ENCODE measurements around the gene ZDHHC3.

ZDHHC3 gene

DNA sequence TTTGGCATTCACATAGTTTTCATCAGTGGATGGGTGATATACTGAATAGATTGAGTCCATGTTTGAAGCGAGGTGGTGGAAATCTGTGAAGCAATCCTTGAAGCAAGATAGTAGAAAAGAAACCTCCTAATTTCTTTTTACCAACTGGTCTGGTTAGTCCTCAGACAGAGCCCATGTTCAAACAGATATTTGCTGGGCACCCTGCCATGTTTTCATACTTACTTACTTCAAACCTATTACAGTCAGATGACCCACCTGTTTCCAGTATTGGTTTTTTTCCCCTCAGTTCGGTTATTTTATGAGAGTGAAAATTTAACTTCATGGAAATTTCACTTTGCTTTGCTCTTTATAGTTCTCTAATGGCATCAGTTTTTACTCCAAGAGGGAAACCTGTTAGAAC, 23.8 kb upstream of the ZDHHC3 start:
- Histone ChIP-seq H3K36me3 (ENCODE audit: control insufficient read depth, insufficient read depth, low read length) (peaks cover 45% of the 10 kb centered on the region), H3K4me1 (ENCODE audit: control insufficient read depth, insufficient read depth, low read length, poor library complexity, severe bottlenecking) (no peaks in the 10 kb centered on the region), H3K9me3 (ENCODE audit: control insufficient read depth, low read length) (no peaks in the 10 kb centered on the region), H3K27me3 (replicated peaks; ENCODE audit: control insufficient read depth, insufficient read depth, low read length, poor library complexity, severe bottlenecking) (no peaks in the 10 kb centered on the region), H3K27ac (ENCODE audit: insufficient read depth, low read length, poor library complexity, severe bottlenecking) (no peak overlapping the region), H3K4me3 (ENCODE audit: insufficient read depth, low read depth, low read length, poor library complexity, severe bottlenecking) (no peak overlapping the region)
- DNase-seq, result no peak

- no peaks in the 10 kb centered on the region for H3K9me3 ChIP-seq (ENCODE audit: control insufficient read depth, low read length)
- H3K27ac ChIP-seq (ENCODE audit: insufficient read depth, low read length, poor library complexity, severe bottlenecking), result no peak overlapping the region
- peaks cover 45% of the 10 kb centered on the region for H3K36me3 ChIP-seq (ENCODE audit: control insufficient read depth, insufficient read depth, low read length)
- no peak overlapping the region for H3K4me3 ChIP-seq (ENCODE audit: insufficient read depth, low read depth, low read length, poor library complexity, severe bottlenecking)
- DNase-seq, result no peak
- H3K4me1 ChIP-seq (ENCODE audit: control insufficient read depth, insufficient read depth, low read length, poor library complexity, severe bottlenecking), result no peaks in the 10 kb centered on the region
- no peaks in the 10 kb centered on the region for H3K27me3 ChIP-seq (replicated peaks; ENCODE audit: control insufficient read depth, insufficient read depth, low read length, poor library complexity, severe bottlenecking)
These were observed 20.6 kb upstream of the ZDHHC3 start for GRCh38 chr3:44996556-44996969.

DNA sequence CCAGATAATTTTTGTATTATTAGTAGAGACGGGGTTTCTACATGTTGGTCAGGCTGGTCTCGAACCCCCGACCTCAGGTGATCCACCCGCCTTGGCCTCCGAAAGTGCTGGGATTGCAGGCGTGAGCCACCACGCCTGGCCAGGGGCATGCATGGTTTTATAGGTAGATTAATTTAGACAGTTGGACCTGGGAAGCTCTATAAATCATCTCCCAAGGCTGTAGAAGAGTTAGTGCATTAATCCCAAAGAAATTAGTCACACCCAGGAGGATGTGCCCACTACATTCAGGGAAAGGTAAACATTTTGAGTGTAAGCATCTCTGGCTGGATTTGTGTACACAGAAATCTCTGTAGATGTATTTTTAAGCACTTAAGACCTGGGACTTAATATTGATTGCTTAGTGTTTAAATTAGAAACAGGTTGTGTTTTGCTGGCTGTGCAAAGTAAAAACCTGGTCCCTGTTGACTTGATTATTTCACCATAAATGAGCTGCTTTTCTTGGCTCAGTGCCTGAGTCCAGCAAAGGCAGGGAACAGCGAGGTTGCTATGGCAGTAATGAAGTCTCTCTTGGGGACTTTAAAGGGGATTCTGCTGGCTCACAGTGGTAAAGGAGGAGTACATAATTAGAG, 19.3 kb upstream of the ZDHHC3 start:
- no peaks in the 10 kb centered on the region for H3K4me1 ChIP-seq (ENCODE audit: control insufficient read depth, insufficient read depth, low read length, poor library complexity, severe bottlenecking)
- H3K27ac ChIP-seq (ENCODE audit: insufficient read depth, low read length, poor library complexity, severe bottlenecking), result no peak overlapping the region
- DNase-seq, result no peak
- peaks cover 35% of the 10 kb centered on the region for H3K36me3 ChIP-seq (ENCODE audit: control insufficient read depth, insufficient read depth, low read length)
- H3K27me3 ChIP-seq (replicated peaks; ENCODE audit: control insufficient read depth, insufficient read depth, low read length, poor library complexity, severe bottlenecking), result no peaks in the 10 kb centered on the region
- no peak overlapping the region for H3K4me3 ChIP-seq (ENCODE audit: insufficient read depth, low read depth, low read length, poor library complexity, severe bottlenecking)
- H3K9me3 ChIP-seq (ENCODE audit: control insufficient read depth, low read length), result no peaks in the 10 kb centered on the region

DNA sequence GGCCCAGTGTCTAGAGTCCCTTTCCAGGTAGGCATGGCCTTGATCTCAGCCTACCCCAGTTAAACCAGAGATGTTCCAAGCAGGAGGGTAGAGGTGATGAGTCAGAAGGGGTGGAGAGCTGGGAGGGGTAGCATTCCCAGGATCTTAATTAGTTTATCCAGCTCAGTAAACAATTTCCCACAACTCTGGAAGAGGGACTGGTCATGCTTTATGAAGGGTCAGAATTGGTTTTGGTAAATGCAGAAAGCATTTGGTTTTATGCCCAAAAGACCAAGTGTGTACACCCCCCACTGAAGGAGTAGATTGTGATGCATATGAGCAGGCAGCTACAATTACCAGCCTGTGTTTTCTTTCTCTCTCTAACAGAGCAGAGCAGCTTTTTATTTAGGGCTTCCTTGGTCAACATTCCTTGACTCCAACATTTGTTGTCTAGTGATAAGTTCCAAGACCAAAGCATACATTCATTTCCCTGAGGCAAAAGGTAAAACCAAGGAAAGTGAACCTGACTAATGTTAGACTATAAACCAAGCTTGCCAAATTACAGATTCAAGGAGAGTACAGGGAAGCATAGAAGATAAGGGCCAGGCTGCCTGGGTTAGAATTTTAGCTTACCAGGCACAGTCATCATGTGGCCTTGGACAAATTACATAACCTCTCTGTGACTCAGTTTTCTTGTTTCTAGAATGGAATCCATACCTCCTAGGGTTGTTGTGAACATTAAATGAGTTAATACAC, 17.7 kb upstream of the ZDHHC3 start:
- H3K36me3 ChIP-seq (ENCODE audit: control insufficient read depth, insufficient read depth, low read length), result peaks cover 34% of the 10 kb centered on the region
- no peak for DNase-seq
- H3K27ac ChIP-seq (ENCODE audit: insufficient read depth, low read length, poor library complexity, severe bottlenecking), result no peak overlapping the region
- H3K4me1 ChIP-seq (ENCODE audit: control insufficient read depth, insufficient read depth, low read length, poor library complexity, severe bottlenecking), result no peaks in the 10 kb centered on the region
- H3K27me3 ChIP-seq (replicated peaks; ENCODE audit: control insufficient read depth, insufficient read depth, low read length, poor library complexity, severe bottlenecking), result no peaks in the 10 kb centered on the region
- H3K4me3 ChIP-seq (ENCODE audit: insufficient read depth, low read depth, low read length, poor library complexity, severe bottlenecking), result no peak overlapping the region
- no peaks in the 10 kb centered on the region for H3K9me3 ChIP-seq (ENCODE audit: control insufficient read depth, low read length)

- Histone ChIP-seq H3K36me3 (ENCODE audit: control insufficient read depth, insufficient read depth, low read length) (peaks cover 27% of the 10 kb centered on the region), H3K4me3 (ENCODE audit: insufficient read depth, low read depth, low read length, poor library complexity, severe bottlenecking) (no peak overlapping the region), H3K27me3 (replicated peaks; ENCODE audit: control insufficient read depth, insufficient read depth, low read length, poor library complexity, severe bottlenecking) (no peaks in the 10 kb centered on the region), H3K9me3 (ENCODE audit: control insufficient read depth, low read length) (no peaks in the 10 kb centered on the region), H3K4me1 (ENCODE audit: control insufficient read depth, insufficient read depth, low read length, poor library complexity, severe bottlenecking) (no peaks in the 10 kb centered on the region), H3K27ac (ENCODE audit: insufficient read depth, low read length, poor library complexity, severe bottlenecking) (no peak overlapping the region)
- DNase-seq, result no peak
These were observed 16.8 kb upstream of the ZDHHC3 start for GRCh38 chr3:44992555-44993470.

- Histone ChIP-seq H3K4me3 (ENCODE audit: insufficient read depth, low read depth, low read length, poor library complexity, severe bottlenecking) (no peak overlapping the region), H3K9me3 (ENCODE audit: control insufficient read depth, low read length) (no peaks in the 10 kb centered on the region), H3K27me3 (replicated peaks; ENCODE audit: control insufficient read depth, insufficient read depth, low read length, poor library complexity, severe bottlenecking) (no peaks in the 10 kb centered on the region), H3K4me1 (ENCODE audit: control insufficient read depth, insufficient read depth, low read length, poor library complexity, severe bottlenecking) (no peaks in the 10 kb centered on the region), H3K27ac (ENCODE audit: insufficient read depth, low read length, poor library complexity, severe bottlenecking) (no peak overlapping the region), H3K36me3 (ENCODE audit: control insufficient read depth, insufficient read depth, low read length) (peaks cover 22% of the 10 kb centered on the region)
- DNase-seq, result no peak
These were observed 15.4 kb upstream of the ZDHHC3 start for GRCh38 chr3:44991326-44991725.

DNA sequence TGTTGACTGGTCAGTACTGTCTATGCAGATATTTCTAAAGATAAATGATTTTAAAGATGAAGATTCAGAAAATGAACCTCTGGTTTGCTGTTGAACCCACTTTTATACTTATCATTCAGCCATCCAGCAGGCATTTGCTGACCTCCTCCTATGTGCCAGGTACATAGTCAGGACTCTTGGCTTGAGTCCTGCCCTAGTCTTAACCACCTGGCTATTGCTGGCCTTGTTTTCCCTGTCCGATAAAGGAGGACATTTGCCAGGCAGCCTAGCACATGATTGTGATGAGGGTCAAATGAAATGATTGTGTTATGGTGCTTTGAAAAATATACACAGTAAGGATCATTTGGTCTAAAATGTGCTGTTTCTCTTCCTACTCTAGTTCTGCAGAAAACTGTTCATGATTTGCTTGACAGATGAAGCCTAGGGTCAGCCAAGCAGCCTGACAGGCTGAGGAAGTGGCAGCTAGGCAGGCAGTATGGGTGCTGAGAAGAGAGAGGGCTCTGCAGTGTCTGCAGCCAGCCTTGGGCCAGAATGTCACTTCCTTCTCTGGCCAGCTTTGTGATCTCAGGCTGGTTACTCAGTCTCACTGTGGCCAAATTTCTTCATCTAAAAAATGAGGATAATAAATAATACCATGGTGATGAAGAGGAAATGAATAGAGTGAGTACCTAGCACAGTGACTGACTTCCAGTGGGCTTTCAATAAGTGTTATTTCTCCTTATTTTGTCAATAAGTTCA, 13.8 kb upstream of the ZDHHC3 start:
- H3K27ac ChIP-seq (ENCODE audit: insufficient read depth, low read length, poor library complexity, severe bottlenecking), result no peak overlapping the region
- no peaks in the 10 kb centered on the region for H3K4me1 ChIP-seq (ENCODE audit: control insufficient read depth, insufficient read depth, low read length, poor library complexity, severe bottlenecking)
- peaks cover 12% of the 10 kb centered on the region for H3K36me3 ChIP-seq (ENCODE audit: control insufficient read depth, insufficient read depth, low read length)
- no peak for DNase-seq
- no peak overlapping the region for H3K4me3 ChIP-seq (ENCODE audit: insufficient read depth, low read depth, low read length, poor library complexity, severe bottlenecking)
- H3K27me3 ChIP-seq (replicated peaks; ENCODE audit: control insufficient read depth, insufficient read depth, low read length, poor library complexity, severe bottlenecking), result no peaks in the 10 kb centered on the region
- H3K9me3 ChIP-seq (ENCODE audit: control insufficient read depth, low read length), result no peaks in the 10 kb centered on the region

GRCh38 chr3:44989141-44989540, 13.2 kb upstream of the ZDHHC3 start:
- Histone ChIP-seq H3K4me3 (ENCODE audit: insufficient read depth, low read depth, low read length, poor library complexity, severe bottlenecking) (no peak overlapping the region), H3K27ac (ENCODE audit: insufficient read depth, low read length, poor library complexity, severe bottlenecking) (no peak overlapping the region), H3K9me3 (ENCODE audit: control insufficient read depth, low read length) (no peaks in the 10 kb centered on the region), H3K27me3 (replicated peaks; ENCODE audit: control insufficient read depth, insufficient read depth, low read length, poor library complexity, severe bottlenecking) (no peaks in the 10 kb centered on the region), H3K4me1 (ENCODE audit: control insufficient read depth, insufficient read depth, low read length, poor library complexity, severe bottlenecking) (no peaks in the 10 kb centered on the region), H3K36me3 (ENCODE audit: control insufficient read depth, insufficient read depth, low read length) (peaks cover 12% of the 10 kb centered on the region)
- DNase-seq, result no peak

DNA sequence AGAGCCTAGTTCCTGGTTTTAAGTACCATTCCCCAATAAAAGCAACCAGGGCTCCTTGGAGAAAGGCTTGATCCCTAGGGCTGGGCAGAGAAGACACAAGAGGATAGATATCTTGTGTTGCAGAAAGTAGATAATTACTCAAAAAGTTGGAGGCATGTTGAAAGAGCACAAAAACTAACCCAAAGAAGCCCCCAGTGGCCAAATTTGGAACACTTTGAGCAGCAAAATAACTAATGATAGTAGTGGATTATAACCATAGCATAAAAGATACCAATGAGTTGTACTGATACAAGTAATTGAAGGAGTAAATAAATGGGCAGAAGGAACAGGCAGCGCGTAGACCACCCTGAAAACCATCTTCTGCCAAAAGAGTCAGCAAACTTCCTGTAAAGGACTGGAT, 12.1 kb upstream of the ZDHHC3 start:
- Histone ChIP-seq H3K4me3 (ENCODE audit: insufficient read depth, low read depth, low read length, poor library complexity, severe bottlenecking) (no peak overlapping the region), H3K27me3 (replicated peaks; ENCODE audit: control insufficient read depth, insufficient read depth, low read length, poor library complexity, severe bottlenecking) (no peaks in the 10 kb centered on the region), H3K27ac (ENCODE audit: insufficient read depth, low read length, poor library complexity, severe bottlenecking) (no peak overlapping the region), H3K9me3 (ENCODE audit: control insufficient read depth, low read length) (no peaks in the 10 kb centered on the region), H3K4me1 (ENCODE audit: control insufficient read depth, insufficient read depth, low read length, poor library complexity, severe bottlenecking) (no peaks in the 10 kb centered on the region), H3K36me3 (ENCODE audit: control insufficient read depth, insufficient read depth, low read length) (peaks cover 12% of the 10 kb centered on the region)
- no peak for DNase-seq

Measured in effector memory CD4-positive, alpha-beta T cell (primary cell).